Measurements from ENCODE around the gene STRA8. TPM values are rescaled to one million over a fixed set of nuclear protein-coding genes. Genes with fewer than 3 reads are reported as not detected.

The STRA8 gene
- total and polyA plus RNA-seq, 7 donors = not detected

DNA sequence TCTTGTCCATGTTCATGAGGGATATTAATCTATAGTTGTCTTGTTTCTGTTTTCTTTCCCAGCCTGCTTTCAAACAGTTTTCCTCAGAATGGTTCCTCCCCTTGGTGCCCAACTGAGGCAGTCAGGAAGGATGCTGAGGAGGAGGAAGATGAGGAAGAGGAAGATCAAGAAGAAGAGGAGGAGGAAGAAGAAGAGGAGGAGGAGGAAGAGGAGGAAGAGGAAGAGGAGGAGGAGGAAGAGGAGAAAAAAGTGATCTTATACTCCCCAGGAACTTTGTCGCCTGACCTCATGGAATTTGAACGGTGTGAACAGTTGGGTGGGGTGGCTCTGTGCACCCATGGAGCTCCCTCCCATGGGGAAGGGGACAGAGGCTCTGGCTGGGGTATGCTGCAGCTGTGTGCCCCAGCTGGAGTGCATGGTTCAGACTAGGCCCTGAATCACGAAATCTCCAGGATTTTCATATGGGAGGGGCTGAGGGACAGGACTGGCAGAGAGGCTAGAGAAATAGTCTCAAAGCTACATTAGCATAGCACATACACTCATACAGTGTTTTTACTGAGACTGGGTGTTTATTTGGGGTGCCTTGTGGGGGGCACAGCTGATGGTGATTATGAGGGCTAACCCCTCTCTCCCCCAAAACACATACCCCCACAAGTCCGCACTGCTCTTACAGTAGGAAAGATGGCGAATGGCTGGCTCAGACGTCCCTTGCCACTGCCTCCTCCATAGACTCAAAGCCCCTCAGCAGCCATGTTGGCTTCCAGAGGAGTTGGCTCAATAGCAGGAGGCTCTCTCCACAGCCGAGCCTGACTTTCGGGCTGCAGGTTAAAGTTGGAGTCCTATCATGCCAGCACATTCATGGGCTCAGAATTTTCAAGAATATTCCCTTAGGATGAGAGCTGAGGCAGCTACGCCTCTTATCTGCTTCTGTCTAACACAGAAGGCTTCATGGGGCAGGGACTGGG lies 11.9 kb downstream of the STRA8 start:
- H3K9me3 ChIP-seq = no peaks in the 10 kb centered on the region
- ATAC-seq (no peak), DNase-seq (no peak)
- intact Hi-C loops (cut with DNase I) = no loop called here
- TF ChIP-seq, protein P1, sequence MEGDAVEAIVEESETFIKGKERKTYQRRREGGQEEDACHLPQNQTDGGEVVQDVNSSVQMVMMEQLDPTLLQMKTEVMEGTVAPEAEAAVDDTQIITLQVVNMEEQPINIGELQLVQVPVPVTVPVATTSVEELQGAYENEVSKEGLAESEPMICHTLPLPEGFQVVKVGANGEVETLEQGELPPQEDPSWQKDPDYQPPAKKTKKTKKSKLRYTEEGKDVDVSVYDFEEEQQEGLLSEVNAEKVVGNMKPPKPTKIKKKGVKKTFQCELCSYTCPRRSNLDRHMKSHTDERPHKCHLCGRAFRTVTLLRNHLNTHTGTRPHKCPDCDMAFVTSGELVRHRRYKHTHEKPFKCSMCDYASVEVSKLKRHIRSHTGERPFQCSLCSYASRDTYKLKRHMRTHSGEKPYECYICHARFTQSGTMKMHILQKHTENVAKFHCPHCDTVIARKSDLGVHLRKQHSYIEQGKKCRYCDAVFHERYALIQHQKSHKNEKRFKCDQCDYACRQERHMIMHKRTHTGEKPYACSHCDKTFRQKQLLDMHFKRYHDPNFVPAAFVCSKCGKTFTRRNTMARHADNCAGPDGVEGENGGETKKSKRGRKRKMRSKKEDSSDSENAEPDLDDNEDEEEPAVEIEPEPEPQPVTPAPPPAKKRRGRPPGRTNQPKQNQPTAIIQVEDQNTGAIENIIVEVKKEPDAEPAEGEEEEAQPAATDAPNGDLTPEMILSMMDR (IDR thresholded peaks at IDR 0.05) = no peak
- H3K36me3 ChIP-seq (ENCODE audit: insufficient read depth in 1 of 2, low read depth in 1 of 2) = no peaks in the 10 kb centered on the region
- H3K4me3 ChIP-seq = no peak overlapping the region
- no peaks in the 10 kb centered on the region for H3K4me1 ChIP-seq
- 82 to 87% (median 85%) methylated on average over 9 of the region's 9 CpGs for WGBS, 3 donors
- H3K27me3 ChIP-seq (ENCODE audit: insufficient read depth in 3 of 3, low read length in 2 of 3) = no peaks in the 10 kb centered on the region
- no peak overlapping the region for H3K27ac ChIP-seq

DNA sequence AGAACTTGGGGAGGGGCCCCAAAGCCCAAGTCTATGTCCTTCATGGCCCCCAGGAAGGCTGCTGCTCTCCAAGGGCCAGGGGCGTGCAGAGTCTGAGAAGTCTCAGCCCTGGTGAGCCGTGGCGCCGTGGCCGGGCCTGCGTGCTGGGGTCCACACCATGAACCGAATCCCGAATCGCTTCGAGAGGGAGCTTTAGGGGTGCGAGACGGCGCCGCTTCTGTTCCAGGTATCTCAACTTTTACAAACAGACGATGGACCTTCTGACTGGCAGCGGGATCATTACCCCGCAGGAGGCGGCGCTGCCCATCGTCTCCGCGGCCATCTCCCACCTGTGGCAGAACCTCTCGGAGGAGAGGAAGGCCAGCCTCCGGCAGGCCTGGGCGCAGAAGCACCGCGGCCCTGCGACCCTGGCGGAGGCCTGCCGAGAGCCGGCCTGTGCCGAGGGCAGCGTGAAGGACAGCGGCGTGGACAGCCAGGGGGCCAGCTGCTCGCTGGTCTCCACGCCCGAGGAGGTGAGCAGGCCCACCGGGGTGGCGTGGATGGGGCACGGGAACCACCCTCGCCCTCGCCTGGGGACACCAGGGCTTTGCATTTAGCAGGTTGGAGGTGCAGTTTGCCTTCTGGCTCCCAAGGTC lies 12.7 kb downstream of the STRA8 start:
- 97 to 98% (median 98%) methylated on average over 43 of the region's 43 CpGs for WGBS, 3 donors
- H3K27ac ChIP-seq = no peak overlapping the region
- H3K4me1 ChIP-seq = no peaks in the 10 kb centered on the region
- no peaks in the 10 kb centered on the region for H3K36me3 ChIP-seq (ENCODE audit: insufficient read depth in 1 of 2, low read depth in 1 of 2)
- ATAC-seq = no peak
- no peaks in the 10 kb centered on the region for H3K9me3 ChIP-seq
- no peaks in the 10 kb centered on the region for H3K27me3 ChIP-seq (ENCODE audit: insufficient read depth in 3 of 3, low read length in 2 of 3)
- H3K4me3 ChIP-seq = no peak overlapping the region
- TF ChIP-seq, protein P1 (IDR thresholded peaks at IDR 0.05) = no peak
- intact Hi-C loops (cut with DNase I) = no loop called here
- DNase-seq = no peak

GRCh38 chr7:135247746-135248471 lies 14.3 kb downstream of the STRA8 start:
- Histone ChIP-seq H3K4me1 (no peaks in the 10 kb centered on the region), H3K27ac (no peak overlapping the region), H3K27me3 (ENCODE audit: insufficient read depth in 3 of 3, low read length in 2 of 3) (no peaks in the 10 kb centered on the region), H3K4me3 (no peak overlapping the region), H3K9me3 (no peaks in the 10 kb centered on the region), H3K36me3 (ENCODE audit: insufficient read depth in 1 of 2, low read depth in 1 of 2) (no peaks in the 10 kb centered on the region)
- ATAC-seq (no peak), DNase-seq (no peak)
- TF ChIP-seq, protein P1 (IDR thresholded peaks at IDR 0.05) = no peak
- WGBS, 3 donors = 95 to 97% (median 96%) methylated on average over 22 of the region's 22 CpGs
- intact Hi-C loops (cut with DNase I) = no loop called here

GRCh38 chr7:135248546-135248945 lies 14.9 kb downstream of the STRA8 start:
- Histone ChIP-seq H3K4me1 (peaks cover 2% of the 10 kb centered on the region), H3K9me3 (no peaks in the 10 kb centered on the region), H3K27me3 (ENCODE audit: insufficient read depth in 3 of 3, low read length in 2 of 3) (no peaks in the 10 kb centered on the region), H3K36me3 (ENCODE audit: insufficient read depth in 1 of 2, low read depth in 1 of 2) (no peaks in the 10 kb centered on the region), H3K4me3 (no peak overlapping the region), H3K27ac (no peak overlapping the region)
- no peak for DNase-seq
- ATAC-seq = no peak
- intact Hi-C loops (cut with DNase I) = no loop called here
- WGBS, 3 donors = 84 to 86% (median 86%) methylated on average over 3 of the region's 3 CpGs
- TF ChIP-seq, protein P1 (IDR thresholded peaks at IDR 0.05) = no peak

Measured in psoas muscle (tissue), 8 donors.